GM23338 (cell line): ENCODE measurements around the gene RAB11FIP4.

Source experiments
- EZH2 ChIP-seq: fragments of 200-600 bp; sonication (generic); IDR thresholded peaks from one replicate; pipeline ENCODE4 v1.8.0; 2017; ENCODE audit warnings: antibody characterized with exemption, mild to moderate bottlenecking, low read depth; ENCODE audit not compliant: unreplicated experiment
- JUNB ChIP-seq: IDR thresholded peaks from one replicate; pipeline ENCODE4 v1.6.1; 2016; ENCODE audit warnings: antibody characterized with exemption; ENCODE audit not compliant: unreplicated experiment
- POLR2AphosphoS5 ChIP-seq: IDR thresholded peaks from 2 replicates; pipeline ENCODE4 v1.6.1; 2016; ENCODE audit warnings: antibody characterized with exemption, low read depth
- TF ChIP-seq, protein P1 (sequence below), 2 experiments: fragments of 200-600 bp in 1 of 2; sonication (generic) in 1 of 2; conservative IDR thresholded peaks; 2 replicates each; pipeline versions ENCODE4 v1.5.1 to v1.6.1; 2016 to 2017; ENCODE audit warnings: antibody characterized with exemption in 2 of 2, low read depth in 2 of 2, mild to moderate bottlenecking in 2 of 2, moderate library complexity in 1 of 2

DNA sequence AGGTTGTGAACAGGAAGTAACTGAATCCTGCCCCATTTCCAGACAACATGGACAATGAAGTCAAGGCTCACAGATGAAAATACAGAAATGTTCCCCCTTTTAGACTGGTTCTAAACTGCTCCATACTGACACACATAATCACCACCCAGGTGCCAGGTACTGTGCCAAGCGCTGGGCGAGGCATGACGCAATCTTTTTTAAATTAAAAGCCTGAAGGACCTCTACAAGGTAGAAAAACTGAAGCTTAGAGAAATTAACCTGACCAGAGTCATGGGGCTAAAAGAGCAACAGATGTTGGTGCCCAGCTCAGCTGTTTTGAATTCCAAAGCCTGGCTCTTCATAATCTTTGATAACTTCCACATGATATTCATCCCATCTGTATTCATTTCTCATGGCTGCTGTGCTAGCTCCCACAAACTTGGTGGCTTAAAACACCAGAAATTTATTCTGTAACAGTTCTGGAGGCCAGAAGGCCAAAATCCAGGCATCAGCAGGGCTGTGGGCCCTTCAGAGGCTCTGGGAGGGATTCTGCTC is 4.9 kb upstream of the RAB11FIP4 start:
- TF ChIP-seq, protein P1, sequence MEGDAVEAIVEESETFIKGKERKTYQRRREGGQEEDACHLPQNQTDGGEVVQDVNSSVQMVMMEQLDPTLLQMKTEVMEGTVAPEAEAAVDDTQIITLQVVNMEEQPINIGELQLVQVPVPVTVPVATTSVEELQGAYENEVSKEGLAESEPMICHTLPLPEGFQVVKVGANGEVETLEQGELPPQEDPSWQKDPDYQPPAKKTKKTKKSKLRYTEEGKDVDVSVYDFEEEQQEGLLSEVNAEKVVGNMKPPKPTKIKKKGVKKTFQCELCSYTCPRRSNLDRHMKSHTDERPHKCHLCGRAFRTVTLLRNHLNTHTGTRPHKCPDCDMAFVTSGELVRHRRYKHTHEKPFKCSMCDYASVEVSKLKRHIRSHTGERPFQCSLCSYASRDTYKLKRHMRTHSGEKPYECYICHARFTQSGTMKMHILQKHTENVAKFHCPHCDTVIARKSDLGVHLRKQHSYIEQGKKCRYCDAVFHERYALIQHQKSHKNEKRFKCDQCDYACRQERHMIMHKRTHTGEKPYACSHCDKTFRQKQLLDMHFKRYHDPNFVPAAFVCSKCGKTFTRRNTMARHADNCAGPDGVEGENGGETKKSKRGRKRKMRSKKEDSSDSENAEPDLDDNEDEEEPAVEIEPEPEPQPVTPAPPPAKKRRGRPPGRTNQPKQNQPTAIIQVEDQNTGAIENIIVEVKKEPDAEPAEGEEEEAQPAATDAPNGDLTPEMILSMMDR (conservative IDR thresholded peaks at IDR 0.05; ENCODE audit: low read depth in 2 of 2): no peak
- TF ChIP-seq JUNB (no peak), EZH2 (no peak), POLR2AphosphoS5 (no peak)
